CD14-positive monocyte (primary cell): ENCODE measurements around the gene PAK5. TPM values are rescaled to one million over a fixed set of nuclear protein-coding genes. Genes with fewer than 3 reads are reported as not detected.

Experiments used
- DNase-seq, 3 donors: peaks; one replicate each; pipeline ENCODE4 v3.0.0-alpha.2; 2011 to 2022
- H2AFZ ChIP-seq: 2 replicates; pipeline ENCODE4 v1.6.0; 2012; ENCODE audit warnings: mild to moderate bottlenecking, low read depth, low read length, inconsistent platforms; ENCODE audit not compliant: insufficient read depth, poor library complexity, severe bottlenecking
- H3K27ac ChIP-seq, 2 donors: 1 replicate in 1 of 2; 2 replicates in 1 of 2; pipeline ENCODE4 v1.5.1; 2012 to 2013; ENCODE audit warnings: low read length in 2 of 2, control low read depth in 1 of 2, inconsistent platforms in 1 of 2, low read depth in 1 of 2, mild to moderate bottlenecking in 1 of 2
- H3K27me3 ChIP-seq, 2 donors: one replicate each; pipeline versions ENCODE4 v1.6.0 to v1.6.1; 2011 to 2013; ENCODE audit warnings: low read length in 2 of 2; ENCODE audit not compliant: control insufficient read depth in 2 of 2, insufficient read depth in 2 of 2
- H3K36me3 ChIP-seq, 2 donors: replicated peaks in 1 of 2; 1 replicate in 1 of 2; 2 replicates in 1 of 2; pipeline versions ENCODE4 v1.5.1 to v1.6.1; 2012 to 2013; ENCODE audit warnings: low read length in 2 of 2, control low read depth in 1 of 2, inconsistent platforms in 1 of 2, mild to moderate bottlenecking in 1 of 2; ENCODE audit not compliant: insufficient read depth in 2 of 2, control insufficient read depth in 1 of 2
- H3K4me1 ChIP-seq, 2 donors: 1 replicate in 1 of 2; 2 replicates in 1 of 2; pipeline versions ENCODE4 v1.5.1 to v1.6.1; 2012 to 2013; ENCODE audit warnings: low read length in 2 of 2, control low read depth in 1 of 2, inconsistent platforms in 1 of 2, mild to moderate bottlenecking in 1 of 2, moderate library complexity in 1 of 2; ENCODE audit not compliant: insufficient read depth in 2 of 2, control insufficient read depth in 1 of 2
- H3K4me2 ChIP-seq: replicated peaks from 2 replicates; pipeline ENCODE3; 2012; ENCODE audit warnings: low read length, moderate library complexity, mild to moderate bottlenecking; ENCODE audit not compliant: poor library complexity, severe bottlenecking; ENCODE audit errors: extremely low read depth
- H3K4me3 ChIP-seq, 3 experiments: fragments of 200-600 bp in 1 of 3; sonication (generic) in 1 of 3; replicated peaks in 1 of 3; 1 replicate in 2 of 3; 2 replicates in 1 of 3; pipeline ENCODE4 v1.5.1; 2011 to 2013; ENCODE audit warnings: low read length in 3 of 3, mild to moderate bottlenecking in 3 of 3, control low read depth in 2 of 3, low read depth in 2 of 3, inconsistent platforms in 1 of 3, moderate library complexity in 1 of 3
- H3K79me2 ChIP-seq: 2 replicates; pipeline ENCODE4 v1.6.0; 2012; ENCODE audit warnings: mild to moderate bottlenecking, control low read depth, inconsistent platforms, low read length, moderate library complexity; ENCODE audit not compliant: insufficient read depth
- H3K9ac ChIP-seq: 2 replicates; pipeline ENCODE4 v1.6.0; 2017; ENCODE audit warnings: low read length, mild to moderate bottlenecking; ENCODE audit not compliant: insufficient read depth, poor library complexity, severe bottlenecking
- H3K9me3 ChIP-seq, 2 donors: replicated peaks in 1 of 2; 1 replicate in 1 of 2; 2 replicates in 1 of 2; pipeline versions ENCODE4 v1.5.1 to v1.6.1; 2012 to 2013; ENCODE audit warnings: low read length in 2 of 2, control low read depth in 1 of 2; ENCODE audit not compliant: control insufficient read depth in 1 of 2, insufficient read depth in 1 of 2
- H4K20me1 ChIP-seq: 2 replicates; pipeline ENCODE4 v1.6.0; 2012; ENCODE audit warnings: mild to moderate bottlenecking, low read length, control low read depth, moderate library complexity; ENCODE audit not compliant: insufficient read depth
- H3K27ac Mint-ChIP-seq, 7 donors: one replicate each; pipeline ENCODE4 v1.8.0; 2020; ENCODE audit warnings: mild to moderate bottlenecking in 7 of 7, mixed read lengths in 7 of 7, moderate library complexity in 6 of 7, inconsistent platforms in 2 of 7
- H3K27me3 Mint-ChIP-seq, 3 donors: one replicate each; pipeline ENCODE4 v1.8.0; 2021 to 2022; ENCODE audit warnings: low read depth in 3 of 3, mild to moderate bottlenecking in 3 of 3, mixed read lengths in 3 of 3, moderate library complexity in 3 of 3, inconsistent platforms in 1 of 3
- H3K36me3 Mint-ChIP-seq, 2 donors: one replicate each; pipeline ENCODE4 v1.8.0; 2020; ENCODE audit warnings: mixed read lengths in 2 of 2, inconsistent platforms in 1 of 2, mild to moderate bottlenecking in 1 of 2
- H3K4me1 Mint-ChIP-seq: one replicate; pipeline ENCODE4 v1.8.0; 2020; ENCODE audit warnings: mild to moderate bottlenecking, mixed read lengths
- H3K4me3 Mint-ChIP-seq, 2 donors: one replicate each; pipeline ENCODE4 v1.8.0; 2020; ENCODE audit warnings: mild to moderate bottlenecking in 2 of 2, mixed read lengths in 2 of 2, moderate library complexity in 1 of 2
- H3K9me3 Mint-ChIP-seq, 7 donors: one replicate each; pipeline ENCODE4 v1.8.0; 2020 to 2022; ENCODE audit warnings: mixed read lengths in 7 of 7, mild to moderate bottlenecking in 6 of 7, moderate library complexity in 6 of 7, inconsistent platforms in 2 of 7
- CTCF ChIP-seq: fragments of 200-600 bp; IDR thresholded peaks from one replicate; pipeline ENCODE4 v1.8.0; 2022; ENCODE audit warnings: antibody characterized with exemption, mild to moderate bottlenecking
- WGBS: methylation state at CpG from one replicate; pipeline ENCODE4 v1.1.5; 2013; ENCODE audit warnings: missing lambda C conversion rate; ENCODE audit not compliant: insufficient coverage; 5-methylcytosine and 5-hydroxymethylcytosine counted together
- intact Hi-C, 2 donors: fragments of 100-400 bp; cut with micrococcal nuclease; formaldehyde crosslinking; loops; one replicate each; pipeline versions ENCODE4 v1.15.0 to v1.15.1; 2023
- polyA plus RNA-seq, 3 donors: library from polyadenylated mRNA; depleted of rRNA in 1 of 3; unstranded in 2 of 3; stranded (reverse) in 1 of 3; fragments of 300-500 nt in 2 of 3; fragments of >200 nt in 1 of 3; fragmentation: Illumina TruSeq in 2 of 3; gene quantifications; 1 replicate in 2 of 3; 2 replicates in 1 of 3; pipeline ENCODE4 v1.2.3, GENCODE V29; 2012 to 2021

PAK5 gene
- polyA plus RNA-seq, 3 donors: not detected

- no peaks in the 10 kb centered on the region for H3K9me3 ChIP-seq
- Mint-ChIP-seq H3K9me3 (peaks cover 0 to 2% (median 0%) of the 10 kb centered on the region in 7 donors), H3K27ac (no peak overlapping the region), H3K36me3 (no peaks in the 10 kb centered on the region), H3K4me1 (no peaks in the 10 kb centered on the region), H3K27me3 (peaks cover 1 to 7% (median 2%) of the 10 kb centered on the region in 3 donors), H3K4me3 (no peak overlapping the region)
- no peak overlapping the region for H3K27ac ChIP-seq
- H3K4me2 ChIP-seq: no peak overlapping the region
- no CpG with 5 or more reads among the region's 2 CpGs for WGBS
- no peak for TF ChIP-seq CTCF
- intact Hi-C loops: no loop called here
- H3K27me3 ChIP-seq: no peaks in the 10 kb centered on the region
- H2AFZ ChIP-seq: no peak overlapping the region
- no peaks in the 10 kb centered on the region for H3K36me3 ChIP-seq
- H3K4me3 ChIP-seq: no peak overlapping the region
- no peak for DNase-seq
- no peaks in the 10 kb centered on the region for H3K4me1 ChIP-seq
- H3K9ac ChIP-seq: no peak overlapping the region
- no peaks in the 10 kb centered on the region for H4K20me1 ChIP-seq
- no peaks in the 10 kb centered on the region for H3K79me2 ChIP-seq
These were observed 152.0 kb downstream of the PAK5 start for GRCh38 chr20:9686866-9687265.

GRCh38 chr20:9686455-9686854 is 152.4 kb downstream of the PAK5 start:
- H3K27ac Mint-ChIP-seq: no peak overlapping the region
- Histone ChIP-seq H3K36me3 (no peaks in the 10 kb centered on the region), H3K9me3 (no peaks in the 10 kb centered on the region), H3K9ac (no peak overlapping the region), H3K4me2 (no peak overlapping the region), H4K20me1 (no peaks in the 10 kb centered on the region), H3K4me3 (no peak overlapping the region), H3K27ac (no peak overlapping the region), H3K79me2 (no peaks in the 10 kb centered on the region), H3K27me3 (no peaks in the 10 kb centered on the region), H3K4me1 (no peaks in the 10 kb centered on the region), H2AFZ (no peak overlapping the region)
- TF ChIP-seq CTCF: no peak
- no peak overlapping the region for H3K4me3 Mint-ChIP-seq
- peaks cover 0 to 2% (median 0%) of the 10 kb centered on the region in 7 donors for H3K9me3 Mint-ChIP-seq
- 49% methylated on average over 4 of the region's 4 CpGs for WGBS
- H3K4me1 Mint-ChIP-seq: no peaks in the 10 kb centered on the region
- peaks cover 1 to 7% (median 2%) of the 10 kb centered on the region in 3 donors for H3K27me3 Mint-ChIP-seq
- no peak for DNase-seq
- intact Hi-C loops: no loop called here
- H3K36me3 Mint-ChIP-seq: no peaks in the 10 kb centered on the region
